GM18909 (cell line): ENCODE results near the gene IFIT2.

Experiments used
- ATAC-seq: cut with Tn5 transposase; IDR thresholded peaks from one replicate; pipeline ENCODE4 v1.9.1; 2021; ENCODE audit warnings: mild to moderate bottlenecking; ENCODE audit not compliant: unreplicated experiment, poor library complexity

The IFIT2 gene

GRCh38 chr10:89337484-89337883 is 35.6 kb downstream of the IFIT2 start:
- ATAC-seq, result no peak

GRCh38 chr10:89338713-89339112 is 36.9 kb downstream of the IFIT2 start:
- no peak for ATAC-seq

GRCh38 chr10:89339875-89340274 is 38.0 kb downstream of the IFIT2 start:
- no peak for ATAC-seq

DNA sequence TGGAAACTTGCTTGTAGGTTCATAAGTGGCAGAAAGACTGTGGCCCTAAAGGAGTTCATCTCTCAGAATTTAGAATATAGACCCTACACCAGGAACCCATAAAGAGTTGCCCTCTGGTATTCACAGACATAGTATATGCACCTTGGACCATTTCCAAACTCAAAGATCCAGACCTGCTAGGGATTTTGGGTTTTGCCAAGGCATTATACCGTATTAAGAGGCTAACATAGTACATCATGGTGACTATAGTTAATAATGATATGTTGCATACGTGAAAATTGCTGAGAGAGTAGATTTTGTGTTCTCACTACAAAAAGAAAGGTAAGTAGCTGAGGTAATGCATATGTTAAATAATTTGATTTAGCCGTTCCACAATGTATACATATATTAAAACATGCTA is 39.8 kb downstream of the IFIT2 start:
- no peak for ATAC-seq

DNA sequence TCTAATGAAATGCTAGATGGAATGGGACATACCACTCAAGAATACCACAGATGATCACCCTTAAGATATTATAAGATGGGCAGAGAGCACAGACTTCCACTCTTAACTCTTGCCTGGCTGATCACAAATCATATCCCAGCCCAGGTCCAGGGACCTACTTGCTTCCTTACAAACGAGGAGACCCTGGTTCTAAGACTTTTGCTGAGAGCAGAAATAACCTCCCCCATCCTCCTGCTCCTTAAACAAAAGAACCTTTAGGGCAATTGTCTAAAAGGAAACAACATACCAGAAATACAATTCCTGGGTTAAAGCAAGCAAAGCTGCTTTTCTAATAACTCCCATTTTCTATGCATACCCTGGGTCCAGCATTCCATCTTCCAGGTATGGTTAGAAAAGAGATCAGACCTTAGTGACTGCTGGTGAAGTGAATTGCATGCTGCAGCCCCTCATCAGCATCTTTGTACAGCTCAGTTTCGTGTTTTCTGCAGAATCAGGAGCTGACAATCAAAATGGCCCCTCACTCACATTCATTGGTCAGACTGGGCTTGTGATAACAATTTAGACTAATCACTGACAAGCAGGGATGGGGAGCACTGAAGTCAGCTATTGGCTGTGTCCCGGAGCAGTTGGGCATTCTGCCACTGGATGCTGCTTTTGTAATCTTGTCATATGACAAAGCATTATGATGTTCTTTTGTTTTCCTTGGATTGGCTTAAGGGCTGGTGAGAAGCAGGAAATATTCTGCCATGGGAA is 40.5 kb downstream of the IFIT2 start:
- no peak for ATAC-seq

- ATAC-seq, result no peak
Measured at GRCh38 chr10:89343089-89343767, 41.4 kb downstream of the IFIT2 start.

DNA sequence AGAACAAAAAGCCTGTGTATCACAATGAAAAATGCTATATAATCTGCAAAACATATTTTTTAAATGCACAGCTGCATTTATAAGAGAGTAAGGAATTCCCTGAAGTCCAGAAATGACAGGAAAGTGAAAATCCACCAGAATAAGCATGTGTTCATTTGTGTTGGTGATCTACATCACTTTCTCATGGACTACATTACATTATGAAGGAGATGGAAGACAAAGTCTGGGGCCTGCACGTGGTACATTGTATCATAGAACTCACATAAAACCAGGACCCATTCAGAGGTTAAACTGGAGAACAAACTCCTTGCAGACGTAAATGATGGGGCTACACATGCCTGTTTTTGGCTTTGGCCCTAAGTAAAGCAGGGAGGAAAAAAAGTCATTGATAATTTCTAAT is 42.3 kb downstream of the IFIT2 start:
- no peak for ATAC-seq

- ATAC-seq, result no peak
Measured at GRCh38 chr10:89345367-89346000, 43.6 kb downstream of the IFIT2 start.

GRCh38 chr10:89346405-89347254 is 44.8 kb downstream of the IFIT2 start:
- ATAC-seq, result no peak

DNA sequence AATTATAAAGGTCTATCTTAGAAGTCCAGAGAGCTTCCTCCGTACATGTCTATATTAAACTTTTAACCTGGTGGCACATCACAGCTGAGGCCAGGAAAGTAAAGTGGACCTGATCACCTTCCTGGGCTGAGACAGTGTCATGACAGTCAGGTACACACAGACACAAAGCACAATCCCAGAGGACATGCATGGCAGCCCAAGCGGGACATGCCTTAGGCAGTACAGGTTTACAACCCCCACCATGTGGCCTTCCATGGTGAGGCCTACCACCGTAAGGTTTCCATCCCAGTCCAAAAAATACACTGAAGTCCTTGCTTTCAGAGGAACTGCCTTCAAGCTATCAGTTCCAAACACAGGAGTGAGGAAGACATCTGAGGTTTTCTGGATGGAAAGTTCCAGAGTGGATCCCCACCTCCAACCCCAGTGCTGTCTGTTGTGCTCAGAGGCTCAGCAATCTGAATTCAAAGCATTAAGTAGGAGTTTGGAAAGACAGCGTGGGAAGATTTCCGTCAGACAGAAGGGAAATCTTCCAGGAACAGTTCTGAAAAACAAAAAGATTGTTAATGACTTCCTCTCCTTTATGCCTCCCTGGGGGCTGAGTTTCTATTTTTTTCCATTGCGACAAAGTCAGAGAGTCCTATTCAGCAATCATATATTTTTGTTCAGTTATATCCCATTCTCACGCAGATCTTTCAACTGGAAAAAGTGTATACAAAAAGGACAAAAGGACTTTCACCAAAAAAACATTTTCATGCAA is 46.0 kb downstream of the IFIT2 start:
- ATAC-seq, result no peak

DNA sequence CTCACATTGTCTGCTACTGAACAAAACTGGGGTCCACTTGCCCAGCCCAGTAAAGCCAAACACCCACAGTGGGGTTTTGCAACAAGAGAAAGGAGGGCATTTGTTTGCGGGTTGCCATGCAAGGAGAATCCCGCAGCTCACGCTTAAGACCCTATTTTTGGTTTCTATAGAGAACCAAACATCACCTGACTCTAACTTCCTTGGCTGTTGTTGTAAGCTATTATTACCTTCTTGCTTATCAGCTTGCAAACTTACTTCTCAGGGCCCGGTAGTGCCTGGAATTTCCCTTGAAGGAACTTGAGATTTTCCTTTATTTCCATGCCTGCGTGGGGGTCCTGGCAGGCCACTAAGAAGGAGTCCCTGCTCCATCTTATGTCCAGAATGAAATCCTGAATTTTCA is 46.6 kb downstream of the IFIT2 start:
- no peak for ATAC-seq

GRCh38 chr10:89348975-89349374 is 47.1 kb downstream of the IFIT2 start:
- no peak for ATAC-seq

DNA sequence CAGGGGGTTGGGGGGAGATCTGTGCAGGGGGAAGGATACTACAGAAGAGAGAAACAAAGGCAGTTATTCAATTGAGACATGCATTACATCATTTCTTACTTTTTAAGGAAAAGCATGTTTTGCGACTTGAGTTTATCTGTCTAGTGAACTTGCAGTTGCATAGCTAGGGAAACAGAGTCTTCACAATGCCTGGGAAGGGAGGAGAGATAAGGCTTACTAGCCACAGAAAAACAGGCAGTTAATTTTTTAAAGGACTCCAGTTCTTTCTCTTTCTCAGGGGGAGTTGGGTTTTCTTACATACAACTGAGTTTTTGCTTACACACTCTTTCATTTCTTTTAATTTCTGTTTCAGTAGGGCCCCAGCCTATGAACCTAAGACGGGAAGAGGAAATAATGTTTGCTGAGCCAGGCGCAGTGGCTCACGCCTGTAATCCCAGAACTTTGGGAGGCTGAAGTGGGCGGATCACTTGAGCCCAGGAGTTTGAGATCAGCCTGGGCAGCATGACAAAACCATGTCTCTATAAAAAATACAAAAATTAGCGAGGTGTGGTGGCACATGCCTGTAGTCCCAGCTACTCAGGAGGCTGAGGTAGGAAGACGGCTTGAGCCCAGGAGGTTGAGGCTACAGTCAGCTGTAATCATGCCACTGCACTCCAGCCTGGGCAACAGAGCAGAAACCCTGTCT is 48.9 kb downstream of the IFIT2 start:
- peak; percentile 43 for ATAC-seq

DNA sequence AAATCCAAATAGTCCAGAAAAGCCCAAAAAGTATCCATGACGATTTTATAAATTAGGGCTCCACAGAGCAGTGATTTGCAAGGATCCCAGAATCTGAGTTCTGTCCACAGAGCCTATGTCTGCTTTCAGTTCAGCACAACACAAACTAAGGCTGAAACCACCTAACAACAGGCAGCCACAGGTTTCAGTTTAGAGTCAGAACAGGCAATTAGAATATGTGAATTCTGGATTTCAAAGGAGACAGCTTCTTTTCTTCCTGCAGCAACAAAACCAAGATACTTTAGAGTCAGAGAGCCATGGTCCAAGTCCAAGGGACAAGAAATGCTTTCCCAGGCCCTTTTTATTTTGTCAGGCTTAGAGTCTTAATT is 49.5 kb downstream of the IFIT2 start:
- ATAC-seq, result peak; percentile 84

GRCh38 chr10:89351780-89352597 is 50.1 kb downstream of the IFIT2 start:
- ATAC-seq, result peak; percentile 56

- no peak for ATAC-seq
Measured at GRCh38 chr10:89352802-89353201, 51.0 kb downstream of the IFIT2 start.

DNA sequence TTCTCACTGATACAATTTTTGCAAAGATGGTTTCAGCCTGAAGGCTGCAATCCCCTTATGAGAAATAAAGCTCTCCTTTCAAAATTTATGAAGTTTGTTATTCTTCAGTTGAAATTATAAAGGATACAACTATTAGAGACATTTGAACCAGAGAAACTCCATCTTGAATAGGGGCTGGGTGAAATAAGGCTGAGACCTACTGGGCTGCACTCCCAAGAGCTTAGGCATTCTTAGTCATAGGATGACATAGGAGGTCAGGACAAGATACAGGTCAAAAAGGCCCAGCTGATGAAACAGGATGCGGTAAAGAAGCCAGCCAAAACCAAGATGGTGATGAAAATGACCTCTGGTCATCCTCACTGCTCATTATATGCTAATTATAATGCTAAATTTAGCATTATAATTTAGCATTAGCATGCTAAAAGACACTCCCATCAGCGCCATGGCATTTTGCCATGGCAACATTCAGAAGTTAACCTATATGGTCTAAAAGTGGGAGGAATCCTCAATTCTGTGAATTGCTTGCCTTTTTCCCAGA is 53.6 kb downstream of the IFIT2 start:
- ATAC-seq, result no peak

- ATAC-seq, result no peak
Measured at GRCh38 chr10:89357096-89357495, 55.2 kb downstream of the IFIT2 start.
